ENCODE data around the gene ELOB. TPM values are rescaled to one million over a fixed set of nuclear protein-coding genes. Genes with fewer than 3 reads are reported as not detected.

The ELOB gene
- total RNA-seq, 1 donor from 2014 or later = 172 TPM

GRCh38 chr16:2777903-2778629 is 986 bp upstream of the ELOB start:
- CTCF ChIA-PET = no interaction called here
- no peaks in the 10 kb centered on the region for H3K27me3 Mint-ChIP-seq
- peak overlapping the region; percentile 95 for H3K27ac Mint-ChIP-seq
- peak overlapping the region; percentile 94 for H3K4me3 Mint-ChIP-seq
- DNase-seq (no peak), ATAC-seq (ENCODE audit: low read depth) (peak; percentile 10)
- no peak for TF ChIP-seq CTCF (IDR thresholded peaks at IDR 0.05)
- peaks cover 28% of the 10 kb centered on the region for H3K4me1 Mint-ChIP-seq
- intact Hi-C loops (cut with micrococcal nuclease) = loop anchor here (1.0 to 5.0 kb wide), 3 partner anchors 26 to 105 kb away; partner anchors contain the start of genes FLYWCH2 and SRRM2
- peaks cover 33% of the 10 kb centered on the region for H3K36me3 Mint-ChIP-seq (ENCODE audit: low read depth)
- H3K9me3 Mint-ChIP-seq = no peaks in the 10 kb centered on the region
- POLR2A ChIA-PET = interaction anchor here (0.6 to 5.1 kb wide), 18 partner anchors 8 to 1726 kb away, joined by 3 to 68 read pairs (median 4); partner anchors contain the start of genes FLYWCH1, FLYWCH2, KCTD5 and PKMYT1

GRCh38 chr16:2776500-2777139 is 460 bp downstream of the ELOB start:
- Mint-ChIP-seq H3K4me3 (peak overlapping the region; percentile 90), H3K27me3 (no peaks in the 10 kb centered on the region), H3K9me3 (no peaks in the 10 kb centered on the region), H3K36me3 (ENCODE audit: low read depth) (peaks cover 45% of the 10 kb centered on the region), H3K27ac (peak overlapping the region; percentile 82), H3K4me1 (peaks cover 28% of the 10 kb centered on the region)
- TF ChIP-seq CTCF (IDR thresholded peaks at IDR 0.05) = no peak
- intact Hi-C loops (cut with micrococcal nuclease) = loop anchor here (1.0 to 5.0 kb wide), 3 partner anchors 24 to 106 kb away; partner anchors contain the start of genes FLYWCH2 and SRRM2
- CTCF ChIA-PET = no interaction called here
- ATAC-seq (ENCODE audit: low read depth) (peak; percentile 36), DNase-seq (no peak)
- POLR2A ChIA-PET = interaction anchor here (0.9 to 5.1 kb wide), 10 partner anchors 9 to 812 kb away, joined by 3 to 68 read pairs (median 4); partner anchors contain the start of genes PKMYT1, RPS2 and SRRM2

GRCh38 chr16:2775765-2776499 is 1.1 kb downstream of the ELOB start:
- DNase-seq = no peak
- H3K4me1 Mint-ChIP-seq = peaks cover 28% of the 10 kb centered on the region

GRCh38 chr16:2775131-2775716 is 1.9 kb downstream of the ELOB start:
- Mint-ChIP-seq H3K27me3 (no peaks in the 10 kb centered on the region), H3K36me3 (ENCODE audit: low read depth) (peaks cover 59% of the 10 kb centered on the region), H3K4me3 (no peak overlapping the region), H3K27ac (no peak overlapping the region), H3K9me3 (no peaks in the 10 kb centered on the region), H3K4me1 (peaks cover 28% of the 10 kb centered on the region)
- POLR2A ChIA-PET = interaction anchor here (5.1 kb wide), 1 partner anchor 23 kb away, joined by 68 read pairs; the partner anchor contains the start of gene SRRM2
- CTCF ChIA-PET = no interaction called here
- intact Hi-C loops (cut with micrococcal nuclease) = loop anchor here (5.0 kb wide), 1 partner anchor 92 kb away; no protein-coding TSS in a partner anchor
- ATAC-seq (ENCODE audit: low read depth) (no peak), DNase-seq (no peak)
- no peak for TF ChIP-seq CTCF (IDR thresholded peaks at IDR 0.05)

More at GRCh38 chr16:2775765-2776499, 1.1 kb downstream of the ELOB start:
- Mint-ChIP-seq H3K4me3 (peak overlapping the region; percentile 90), H3K36me3 (ENCODE audit: low read depth) (peaks cover 52% of the 10 kb centered on the region), H3K27me3 (no peaks in the 10 kb centered on the region), H3K27ac (peak overlapping the region; percentile 82), H3K9me3 (no peaks in the 10 kb centered on the region)
- POLR2A ChIA-PET = interaction anchor here (1.0 to 5.1 kb wide), 3 partner anchors 20 to 99 kb away, joined by 3 to 68 read pairs (median 4); partner anchors contain the start of gene SRRM2
- no peak for ATAC-seq (ENCODE audit: low read depth)
- intact Hi-C loops (cut with micrococcal nuclease) = loop anchor here (2.0 to 5.0 kb wide), 2 partner anchors 91 to 107 kb away; partner anchors contain the start of gene FLYWCH2
- TF ChIP-seq CTCF (IDR thresholded peaks at IDR 0.05) = no peak
- CTCF ChIA-PET = no interaction called here
